Immature natural killer cell (primary cell): ENCODE data around the gene PRKCI. TPM values are rescaled to one million over a fixed set of nuclear protein-coding genes. Genes with fewer than 3 reads are reported as not detected.
"Not testable (repeated sequence)": the region's sequence is repeated elsewhere in the genome, so short reads cannot be mapped to it uniquely, and the experiment has no call there.

Source experiments
- DNase-seq, 3 donors: peaks; one replicate each; pipeline ENCODE4 v3.0.0; 2022; ENCODE audit warnings: mixed read lengths in 1 of 3
- H3K27ac Mint-ChIP-seq, 6 donors: one replicate each; pipeline ENCODE4 v1.8.0; 2020; ENCODE audit warnings: mixed read lengths in 6 of 6, mild to moderate bottlenecking in 5 of 6, inconsistent platforms in 4 of 6, moderate library complexity in 3 of 6
- H3K27me3 Mint-ChIP-seq, 3 donors: one replicate each; pipeline ENCODE4 v1.8.0; 2020 to 2021; ENCODE audit warnings: low read depth in 3 of 3, mild to moderate bottlenecking in 3 of 3, mixed read lengths in 3 of 3, moderate library complexity in 3 of 3, inconsistent platforms in 1 of 3
- H3K36me3 Mint-ChIP-seq, 3 donors: one replicate each; pipeline ENCODE4 v1.8.0; 2020; ENCODE audit warnings: mixed read lengths in 3 of 3, inconsistent platforms in 2 of 3, mild to moderate bottlenecking in 2 of 3
- H3K4me1 Mint-ChIP-seq, 2 donors: one replicate each; pipeline ENCODE4 v1.8.0; 2020; ENCODE audit warnings: inconsistent platforms in 2 of 2, mild to moderate bottlenecking in 2 of 2, mixed read lengths in 2 of 2, moderate library complexity in 1 of 2
- H3K4me3 Mint-ChIP-seq, 5 donors: one replicate each; pipeline ENCODE4 v1.8.0; 2020; ENCODE audit warnings: mild to moderate bottlenecking in 5 of 5, mixed read lengths in 5 of 5, inconsistent platforms in 3 of 5, moderate library complexity in 3 of 5
- H3K9me3 Mint-ChIP-seq, 6 donors: one replicate each; pipeline ENCODE4 v1.8.0; 2020; ENCODE audit warnings: mild to moderate bottlenecking in 6 of 6, mixed read lengths in 6 of 6, inconsistent platforms in 4 of 6, moderate library complexity in 3 of 6
- polyA plus RNA-seq, 3 donors: library from polyadenylated mRNA; unstranded; fragments of 300-500 nt; fragmentation: Illumina TruSeq; gene quantifications; one replicate each; pipeline ENCODE4 v1.2.3, GENCODE V29; 2021

Gene PRKCI
- 10 to 100 TPM in 2 of 3 donors, 1 to 10 TPM in 1; 6.8 to 15.4 (median 14.8) TPM for polyA plus RNA-seq

DNA sequence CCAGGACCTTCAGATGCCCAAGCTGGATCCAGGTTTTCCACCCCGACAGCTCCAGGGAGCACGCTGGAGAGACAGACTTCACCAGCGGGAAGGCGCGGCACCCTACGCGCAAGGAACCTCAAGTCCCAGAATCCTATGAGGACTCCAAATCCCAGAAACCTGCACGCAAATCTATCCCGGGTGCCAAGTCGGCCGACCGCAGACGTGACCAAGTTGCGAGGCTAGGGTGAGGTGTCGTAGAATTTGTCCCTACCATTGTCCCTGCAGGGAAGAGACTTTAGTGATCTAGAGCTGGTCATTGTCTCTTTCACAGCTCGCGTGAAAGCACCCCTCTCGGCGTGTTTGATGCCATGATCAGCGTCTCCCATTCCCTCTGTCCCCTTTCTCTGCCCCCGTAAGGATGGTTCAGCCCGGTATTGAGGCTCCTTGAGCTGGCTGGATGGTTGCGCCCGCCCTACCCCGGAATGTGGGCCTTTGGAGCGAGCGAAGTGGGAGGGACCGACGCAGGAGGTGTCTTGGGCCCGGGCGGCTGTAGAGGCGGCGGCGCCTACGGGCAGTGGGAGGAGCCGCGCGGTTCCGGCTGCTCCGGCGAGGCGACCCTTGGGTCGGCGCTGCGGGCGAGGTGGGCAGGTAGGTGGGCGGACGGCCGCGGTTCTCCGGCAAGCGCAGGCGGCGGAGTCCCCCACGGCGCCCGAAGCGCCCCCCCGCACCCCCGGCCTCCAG, at the start of gene PRKCI:
Gene PRKCI, plus strand, starts transcription at position 501 of the 723 bp plus-strand sequence. CDS start 246 bp downstream, outside the sequence.
- H3K4me1 Mint-ChIP-seq, result peaks cover 19 to 28% of the 10 kb centered on the region in 2 donors
- DNase-seq, result peak; percentile 78 to 85 (median 81)
- peak within 1 kb of the TSS; percentile 87 to 97 (median 92) for H3K4me3 Mint-ChIP-seq
- no peaks in the 10 kb centered on the region for H3K36me3 Mint-ChIP-seq
- peaks cover 0 to 3% (median 2%) of the 10 kb centered on the region in 3 donors for H3K27me3 Mint-ChIP-seq
- peak within 1 kb of the TSS; percentile 86 to 94 (median 90) for H3K27ac Mint-ChIP-seq
- H3K9me3 Mint-ChIP-seq, result no peaks in the 10 kb centered on the region

- H3K4me3 Mint-ChIP-seq, result peak overlapping the region; percentile 31 to 70 (median 56)
- peak overlapping the region; percentile 51 to 87 (median 78) for H3K27ac Mint-ChIP-seq
- H3K9me3 Mint-ChIP-seq, result no peaks in the 10 kb centered on the region
- DNase-seq, result peak; percentile 55 to 65 (median 61)
- peaks cover 3 to 14% (median 7%) of the 10 kb centered on the region in 3 donors for H3K27me3 Mint-ChIP-seq
- H3K4me1 Mint-ChIP-seq, result peaks cover 34 to 57% of the 10 kb centered on the region in 2 donors
- peaks cover 6 to 22% (median 8%) of the 10 kb centered on the region in 3 donors for H3K36me3 Mint-ChIP-seq
These were observed 43.6 kb upstream of the PRKCI start for GRCh38 chr3:170178651-170179050.

- Mint-ChIP-seq H3K9me3 (no peaks in the 10 kb centered on the region), H3K27me3 (peaks cover 3 to 14% (median 7%) of the 10 kb centered on the region in 3 donors), H3K4me1 (peaks cover 31 to 53% of the 10 kb centered on the region in 2 donors), H3K4me3 (peak overlapping the region; percentile 94 to 100 (median 99)), H3K27ac (peak overlapping the region; percentile 95 to 100 (median 99)), H3K36me3 (peaks cover 6 to 22% (median 8%) of the 10 kb centered on the region in 3 donors)
- no peak for DNase-seq
These were observed 42.8 kb upstream of the PRKCI start for GRCh38 chr3:170179432-170179831.

DNA sequence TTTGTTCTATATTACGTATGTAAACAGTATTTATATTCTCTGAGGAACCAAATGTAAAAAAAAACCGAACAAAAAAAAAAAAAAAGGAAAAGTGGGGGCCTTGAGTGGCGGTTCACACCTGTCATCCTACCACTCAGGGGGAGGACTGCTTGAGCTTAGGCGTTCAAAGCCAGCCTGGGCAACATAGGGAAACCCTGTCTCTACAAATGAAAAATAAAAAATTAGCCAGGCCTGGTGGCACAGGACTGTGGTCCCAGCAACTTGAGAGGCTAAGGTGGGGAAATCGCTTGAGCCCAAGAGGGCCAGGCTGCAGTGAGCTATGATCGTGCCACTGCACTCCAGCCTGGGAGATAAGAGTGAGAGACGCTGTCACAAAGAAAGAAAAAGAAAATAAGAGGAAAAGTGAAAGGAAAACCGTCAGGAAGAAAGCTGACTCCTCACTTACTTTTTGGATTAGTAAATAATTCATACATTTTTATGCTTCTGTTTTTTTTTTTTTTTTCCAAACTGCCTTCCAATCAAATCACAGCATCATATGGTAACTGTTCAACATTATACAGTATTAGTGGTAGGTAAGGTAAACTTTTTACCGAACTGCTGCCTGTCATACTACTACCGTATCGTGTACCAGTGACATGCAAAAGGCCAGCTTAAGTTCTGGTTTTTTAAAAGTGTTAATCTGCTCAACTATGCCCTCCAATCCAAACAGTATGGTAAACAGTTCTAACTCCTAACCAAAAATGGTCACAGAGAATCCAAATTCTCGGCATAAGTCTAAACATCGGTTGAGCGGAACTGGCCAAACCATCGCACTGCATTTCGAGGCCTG, 41.9 kb upstream of the PRKCI start:
- H3K4me3 Mint-ChIP-seq, result peak overlapping the region; percentile 94 to 100 (median 99)
- peak; percentile 9 to 44 (median 15) for DNase-seq
- H3K4me1 Mint-ChIP-seq, result peaks cover 27 to 44% of the 10 kb centered on the region in 2 donors
- H3K27ac Mint-ChIP-seq, result peak overlapping the region; percentile 95 to 100 (median 99)
- H3K9me3 Mint-ChIP-seq, result no peaks in the 10 kb centered on the region
- peaks cover 3 to 14% (median 7%) of the 10 kb centered on the region in 3 donors for H3K27me3 Mint-ChIP-seq
- peaks cover 4 to 21% (median 6%) of the 10 kb centered on the region in 3 donors for H3K36me3 Mint-ChIP-seq

DNA sequence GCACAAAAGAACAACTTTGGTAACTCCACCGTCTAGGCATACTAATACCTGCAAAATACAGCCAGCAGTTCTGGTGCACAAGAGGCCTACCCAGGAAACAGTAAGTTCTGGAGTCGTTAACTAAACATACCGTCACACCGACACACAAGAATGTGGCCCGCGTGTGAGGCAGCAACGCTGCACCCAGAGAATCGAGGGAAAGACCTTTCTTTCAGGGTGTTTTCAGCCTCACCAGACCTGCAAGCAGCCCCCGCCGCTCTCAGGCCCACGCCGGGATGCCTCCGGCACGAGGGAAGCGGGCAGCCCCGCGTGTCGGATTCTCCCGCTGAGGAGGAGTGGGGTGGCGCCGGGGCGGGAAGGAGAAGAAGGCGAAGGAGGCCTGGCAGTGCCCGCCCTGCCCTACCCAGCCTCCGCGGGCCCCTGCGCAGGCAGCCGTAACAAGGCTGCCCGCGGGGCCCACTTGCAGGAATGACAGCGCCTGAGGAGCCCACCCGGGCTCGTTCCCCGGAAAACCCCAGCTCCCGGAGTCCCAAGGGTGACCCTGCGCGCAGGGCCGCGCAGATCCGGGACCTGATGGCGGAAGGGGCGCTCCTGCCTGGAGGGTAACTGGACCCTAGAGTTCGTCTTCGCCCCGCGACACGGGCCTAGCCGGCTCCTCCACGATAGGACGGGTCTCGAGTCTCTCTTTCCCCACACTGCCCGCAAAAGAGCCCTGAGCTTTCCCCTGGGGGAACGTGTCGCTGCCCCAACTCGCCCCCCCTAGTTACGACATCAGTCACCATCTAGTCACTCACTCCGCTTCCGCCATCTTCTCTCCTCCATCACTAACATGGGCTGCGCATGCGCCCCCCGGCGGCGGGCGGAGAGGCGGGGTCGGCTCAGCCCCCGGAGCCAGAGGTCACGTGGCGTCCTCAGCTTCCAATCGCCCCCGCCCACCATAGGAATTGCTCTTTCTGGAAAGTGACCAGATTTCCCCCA, 41.0 kb upstream of the PRKCI start, which contains the start of gene PHC3:
Gene PHC3, minus strand, starts transcription at position 826 of the 978 bp plus-strand sequence. Its CDS starts 18 bp downstream, at position 808.
- peaks cover 26 to 40% of the 10 kb centered on the region in 2 donors for H3K4me1 Mint-ChIP-seq
- peak within 1 kb of the TSS; percentile 98 to 100 (median 99) for H3K4me3 Mint-ChIP-seq
- H3K27ac Mint-ChIP-seq, result peak within 1 kb of the TSS; percentile 95 to 100 (median 100)
- H3K27me3 Mint-ChIP-seq, result peaks cover 3 to 14% (median 7%) of the 10 kb centered on the region in 3 donors
- no peaks in the 10 kb centered on the region for H3K9me3 Mint-ChIP-seq
- peak; percentile 93 for DNase-seq
- H3K36me3 Mint-ChIP-seq, result peaks cover 2 to 17% (median 3%) of the 10 kb centered on the region in 3 donors

- peaks cover 2% of the 10 kb centered on the region in 3 donors for H3K27me3 Mint-ChIP-seq
- peak in 1 of 3 donors; percentile 6 for DNase-seq
- peaks cover 5 to 7% of the 10 kb centered on the region in 2 donors for H3K4me1 Mint-ChIP-seq
- H3K4me3 Mint-ChIP-seq, result no peak overlapping the region
- H3K36me3 Mint-ChIP-seq, result no peaks in the 10 kb centered on the region
- no peaks in the 10 kb centered on the region for H3K9me3 Mint-ChIP-seq
- H3K27ac Mint-ChIP-seq, result no peak overlapping the region
These were observed 32.6 kb upstream of the PRKCI start for GRCh38 chr3:170189398-170190256.

- DNase-seq, H3K9me3 Mint-ChIP-seq, H3K27me3 Mint-ChIP-seq, H3K4me3 Mint-ChIP-seq, H3K36me3 Mint-ChIP-seq, H3K27ac Mint-ChIP-seq, H3K4me1 Mint-ChIP-seq: not testable (repeated sequence)
These were observed 26.5 kb upstream of the PRKCI start for GRCh38 chr3:170195759-170196158.

DNA sequence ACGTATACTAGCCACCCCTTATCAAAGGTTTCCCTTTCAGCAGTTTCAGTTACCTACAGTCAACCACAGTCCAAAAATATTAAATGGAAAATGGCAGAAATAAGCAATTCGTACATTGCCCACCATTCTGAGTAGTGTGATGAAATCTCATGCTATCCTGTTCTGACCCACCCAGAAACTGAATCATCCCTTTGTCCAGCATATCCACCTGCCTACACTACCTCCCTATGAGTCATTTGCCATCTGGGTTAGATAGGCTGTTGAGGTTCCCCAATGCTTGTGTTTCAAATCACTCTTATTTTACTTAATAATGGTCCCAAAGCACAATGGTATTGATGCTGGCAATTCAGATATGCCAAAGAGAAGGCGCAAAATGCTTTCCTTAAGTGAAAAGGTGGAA, 25.4 kb upstream of the PRKCI start:
- no peak for DNase-seq
- Mint-ChIP-seq H3K36me3 (no peaks in the 10 kb centered on the region), H3K9me3 (peaks cover 0 to 2% (median 0%) of the 10 kb centered on the region in 6 donors), H3K27me3 (peaks cover 0 to 8% (median 3%) of the 10 kb centered on the region in 3 donors), H3K4me1 (no peaks in the 10 kb centered on the region), H3K27ac (no peak overlapping the region), H3K4me3 (no peak overlapping the region)

DNA sequence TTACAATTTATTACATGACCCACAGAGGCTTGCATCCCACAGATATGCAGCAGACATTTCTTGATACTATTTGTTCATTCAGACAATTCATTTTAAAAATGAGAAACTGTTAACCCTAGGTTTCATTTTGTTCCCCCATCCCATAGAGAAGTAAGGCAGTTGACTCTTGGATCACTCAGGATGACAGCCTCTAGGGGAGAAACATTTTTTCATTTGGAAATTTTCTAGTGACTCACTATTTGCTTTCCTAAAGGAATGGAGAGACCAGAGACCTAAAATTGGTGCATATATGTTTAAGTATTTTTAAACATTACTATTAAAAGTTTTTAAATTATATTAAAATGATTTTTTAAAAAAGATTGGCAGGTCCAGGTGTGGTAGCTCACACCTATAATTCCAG, 21.2 kb upstream of the PRKCI start:
- peaks cover 4 to 8% (median 4%) of the 10 kb centered on the region in 3 donors for H3K27me3 Mint-ChIP-seq
- peaks cover 0 to 2% (median 0%) of the 10 kb centered on the region in 6 donors for H3K9me3 Mint-ChIP-seq
- H3K36me3 Mint-ChIP-seq, result no peaks in the 10 kb centered on the region
- no peaks in the 10 kb centered on the region for H3K4me1 Mint-ChIP-seq
- DNase-seq, result no peak
- no peak overlapping the region for H3K4me3 Mint-ChIP-seq
- H3K27ac Mint-ChIP-seq, result no peak overlapping the region

- no peaks in the 10 kb centered on the region for H3K4me1 Mint-ChIP-seq
- H3K36me3 Mint-ChIP-seq, result no peaks in the 10 kb centered on the region
- H3K27ac Mint-ChIP-seq, result no peak overlapping the region
- H3K27me3 Mint-ChIP-seq, result peaks cover 4 to 8% (median 6%) of the 10 kb centered on the region in 3 donors
- H3K4me3 Mint-ChIP-seq, result no peak overlapping the region
- H3K9me3 Mint-ChIP-seq, result peaks cover 0 to 2% (median 0%) of the 10 kb centered on the region in 6 donors
- no peak for DNase-seq
These were observed 20.7 kb upstream of the PRKCI start for GRCh38 chr3:170201527-170201926.

DNA sequence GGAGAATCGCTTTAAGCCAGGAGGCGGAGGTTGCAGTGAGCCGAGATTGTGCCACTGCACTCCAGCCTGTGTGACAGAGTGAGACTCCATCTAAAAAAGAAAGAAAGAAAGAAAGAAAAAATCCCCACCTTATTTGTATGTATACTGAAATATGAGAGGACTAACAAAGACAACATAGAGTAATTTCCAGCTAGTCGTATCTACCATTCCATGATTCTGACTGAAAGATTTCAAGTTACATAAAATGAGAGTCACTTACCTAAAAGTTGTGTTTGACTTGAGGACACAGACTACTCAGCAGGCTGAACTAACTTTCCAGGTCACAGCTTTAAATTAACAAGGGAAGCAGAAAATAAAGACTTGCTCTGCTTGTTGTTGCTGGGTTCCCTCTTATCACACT, 18.8 kb upstream of the PRKCI start:
- Mint-ChIP-seq H3K36me3 (no peaks in the 10 kb centered on the region), H3K4me3 (no peak overlapping the region), H3K27ac (no peak overlapping the region), H3K9me3 (peaks cover 0 to 2% (median 0%) of the 10 kb centered on the region in 6 donors), H3K27me3 (peaks cover 6 to 8% (median 6%) of the 10 kb centered on the region in 3 donors), H3K4me1 (no peaks in the 10 kb centered on the region)
- DNase-seq, result no peak

DNA sequence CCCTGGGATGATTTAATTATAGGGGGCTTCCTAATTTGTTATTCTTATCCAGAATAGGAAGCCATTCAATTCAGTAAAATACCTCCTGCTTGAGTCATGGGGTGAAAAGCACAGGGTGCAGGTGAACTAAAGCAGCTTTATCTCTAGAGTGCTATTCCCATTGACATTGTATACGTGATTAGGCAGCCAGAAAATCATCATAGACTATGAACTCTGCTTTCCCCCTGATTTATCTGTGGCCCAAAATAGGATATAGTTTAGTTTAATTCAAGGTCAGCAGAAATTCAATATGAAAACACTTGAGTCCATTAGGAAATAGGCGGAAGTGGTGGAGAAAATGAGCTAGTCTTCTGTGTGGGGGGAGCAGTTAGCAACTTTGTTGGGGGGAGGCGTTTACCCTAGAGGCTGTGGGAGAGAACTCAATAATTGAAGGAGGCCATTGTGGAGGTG, 18.2 kb upstream of the PRKCI start:
- peaks cover 6 to 12% (median 6%) of the 10 kb centered on the region in 3 donors for H3K27me3 Mint-ChIP-seq
- peaks cover 0 to 2% (median 0%) of the 10 kb centered on the region in 6 donors for H3K9me3 Mint-ChIP-seq
- H3K36me3 Mint-ChIP-seq, result no peaks in the 10 kb centered on the region
- DNase-seq, result no peak
- H3K4me1 Mint-ChIP-seq, result no peaks in the 10 kb centered on the region
- H3K27ac Mint-ChIP-seq, result no peak overlapping the region
- no peak overlapping the region for H3K4me3 Mint-ChIP-seq
